ENCODE results near the gene KANSL1.

KANSL1 gene

GRCh38 chr17:46008591-46008990, 184.6 kb downstream of the KANSL1 start:
- TF ChIP-seq FOXP2 (optimal IDR thresholded peaks at IDR 0.05; ENCODE audit: borderline replicate concordance, extremely low read depth, extremely low read length, insufficient read depth) (no peak), POLR2AphosphoS5 (IDR thresholded peaks at IDR 0.05; ENCODE audit: low read depth, low read length) (no peak), SIN3A (IDR thresholded peaks at IDR 0.05; ENCODE audit: borderline replicate concordance, insufficient read depth, low read length) (no peak), TAF1 (IDR thresholded peaks at IDR 0.05; ENCODE audit: borderline replicate concordance, insufficient read depth, low read length) (no peak), REST (IDR thresholded peaks at IDR 0.05; ENCODE audit: insufficient read depth in 1 of 2, low read depth in 2 of 2, low read length in 2 of 2) (no peak)

- TF ChIP-seq TAF1 (IDR thresholded peaks at IDR 0.05; ENCODE audit: borderline replicate concordance, insufficient read depth, low read length) (no peak), FOXP2 (optimal IDR thresholded peaks at IDR 0.05; ENCODE audit: borderline replicate concordance, extremely low read depth, extremely low read length, insufficient read depth) (no peak), REST (IDR thresholded peaks at IDR 0.05; ENCODE audit: insufficient read depth in 1 of 2, low read depth in 2 of 2, low read length in 2 of 2) (no peak), POLR2AphosphoS5 (IDR thresholded peaks at IDR 0.05; ENCODE audit: low read depth, low read length) (no peak), SIN3A (IDR thresholded peaks at IDR 0.05; ENCODE audit: borderline replicate concordance, insufficient read depth, low read length) (no peak)
These were observed 185.7 kb downstream of the KANSL1 start for GRCh38 chr17:46007461-46007965.

DNA sequence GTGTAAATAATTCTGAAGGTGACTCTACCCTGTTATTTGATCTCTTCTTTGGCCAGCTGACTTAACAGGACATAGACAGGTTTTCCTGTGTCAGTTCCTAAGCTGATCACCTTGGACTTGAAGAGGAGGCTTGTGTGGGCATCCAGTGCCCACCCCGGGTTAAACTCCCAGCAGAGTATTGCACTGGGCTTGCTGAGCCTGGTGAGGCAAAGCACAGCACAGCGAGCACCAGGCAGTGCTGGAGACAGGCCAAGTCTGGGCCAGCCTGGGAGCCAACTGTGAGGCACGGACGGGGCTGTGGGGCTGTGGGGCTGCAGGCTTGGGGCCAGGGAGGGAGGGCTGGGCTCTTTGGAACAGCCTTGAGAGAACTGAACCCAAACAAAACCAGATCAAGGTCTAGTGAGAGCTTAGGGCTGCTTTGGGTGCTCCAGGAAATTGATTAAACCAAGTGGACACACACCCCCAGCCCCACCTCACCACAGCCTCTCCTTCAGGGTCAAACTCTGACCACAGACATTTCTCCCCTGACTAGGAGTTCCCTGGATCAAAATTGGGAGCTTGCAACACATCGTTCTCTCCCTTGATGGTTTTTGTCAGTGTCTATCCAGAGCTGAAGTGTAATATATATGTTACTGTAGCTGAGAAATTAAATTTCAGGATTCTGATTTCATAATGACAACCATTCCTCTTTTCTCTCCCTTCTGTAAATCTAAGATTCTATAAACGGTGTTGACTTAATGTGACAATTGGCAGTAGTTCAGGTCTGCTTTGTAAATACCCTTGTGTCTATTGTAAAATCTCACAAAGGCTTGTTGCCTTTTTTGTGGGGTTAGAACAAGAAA, 189.1 kb downstream of the KANSL1 start:
- no peak for TF ChIP-seq FOXP2 (optimal IDR thresholded peaks at IDR 0.05; ENCODE audit: borderline replicate concordance, extremely low read depth, extremely low read length, insufficient read depth)
- no peak for TF ChIP-seq SIN3A (IDR thresholded peaks at IDR 0.05; ENCODE audit: borderline replicate concordance, insufficient read depth, low read length)
- TF ChIP-seq POLR2AphosphoS5 (IDR thresholded peaks at IDR 0.05; ENCODE audit: low read depth, low read length): no peak
- no peak for TF ChIP-seq TAF1 (IDR thresholded peaks at IDR 0.05; ENCODE audit: borderline replicate concordance, insufficient read depth, low read length)
- no peak for TF ChIP-seq REST (IDR thresholded peaks at IDR 0.05; ENCODE audit: insufficient read depth in 1 of 2, low read depth in 2 of 2, low read length in 2 of 2)

- no peak for TF ChIP-seq REST (IDR thresholded peaks at IDR 0.05; ENCODE audit: insufficient read depth in 1 of 2, low read depth in 2 of 2, low read length in 2 of 2)
- TF ChIP-seq POLR2AphosphoS5 (IDR thresholded peaks at IDR 0.05; ENCODE audit: low read depth, low read length): no peak
- TF ChIP-seq FOXP2 (optimal IDR thresholded peaks at IDR 0.05; ENCODE audit: borderline replicate concordance, extremely low read depth, extremely low read length, insufficient read depth): no peak
- TF ChIP-seq SIN3A (IDR thresholded peaks at IDR 0.05; ENCODE audit: borderline replicate concordance, insufficient read depth, low read length): no peak
- no peak for TF ChIP-seq TAF1 (IDR thresholded peaks at IDR 0.05; ENCODE audit: borderline replicate concordance, insufficient read depth, low read length)
These were observed 190.3 kb downstream of the KANSL1 start for GRCh38 chr17:46002973-46003316.
